GM19043 (cell line): ENCODE measurements around the gene CNNM3.

Experiments
- ATAC-seq: cut with Tn5 transposase; IDR thresholded peaks from one replicate; pipeline ENCODE4 v1.9.1; 2021; ENCODE audit warnings: low read depth; ENCODE audit not compliant: unreplicated experiment

CNNM3 gene

DNA sequence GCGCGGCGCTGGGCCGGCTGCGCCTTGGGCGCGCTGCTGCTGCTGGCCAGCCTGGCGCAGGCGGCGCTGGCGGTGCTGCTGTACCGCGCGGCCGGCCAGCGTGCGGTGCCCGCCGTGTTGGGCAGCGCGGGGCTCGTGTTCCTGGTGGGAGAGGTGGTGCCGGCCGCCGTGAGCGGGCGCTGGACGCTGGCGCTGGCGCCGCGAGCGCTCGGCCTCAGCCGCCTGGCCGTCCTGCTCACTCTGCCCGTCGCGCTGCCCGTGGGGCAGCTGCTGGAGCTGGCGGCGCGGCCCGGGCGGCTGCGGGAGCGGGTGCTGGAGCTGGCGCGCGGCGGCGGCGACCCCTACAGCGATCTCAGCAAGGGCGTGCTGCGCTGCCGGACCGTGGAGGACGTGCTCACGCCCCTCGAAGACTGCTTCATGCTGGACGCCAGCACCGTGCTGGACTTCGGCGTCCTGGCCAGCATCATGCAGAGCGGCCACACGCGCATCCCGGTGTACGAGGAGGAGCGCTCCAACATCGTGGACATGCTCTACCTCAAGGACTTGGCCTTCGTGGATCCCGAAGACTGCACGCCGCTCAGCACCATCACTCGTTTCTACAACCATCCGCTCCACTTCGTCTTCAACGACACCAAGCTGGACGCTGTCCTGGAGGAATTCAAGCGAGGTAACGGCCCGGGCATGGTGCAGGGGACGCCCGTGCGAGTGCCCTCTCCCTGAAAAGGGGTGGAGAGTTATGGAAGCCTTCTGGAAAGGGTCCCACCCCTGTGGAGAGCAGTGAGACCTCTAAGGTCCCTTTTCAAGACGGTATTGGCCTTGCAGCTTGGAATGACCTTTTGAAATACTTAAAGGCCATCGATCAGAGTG, 1.0 kb downstream of the CNNM3 start:
- no peak for ATAC-seq

DNA sequence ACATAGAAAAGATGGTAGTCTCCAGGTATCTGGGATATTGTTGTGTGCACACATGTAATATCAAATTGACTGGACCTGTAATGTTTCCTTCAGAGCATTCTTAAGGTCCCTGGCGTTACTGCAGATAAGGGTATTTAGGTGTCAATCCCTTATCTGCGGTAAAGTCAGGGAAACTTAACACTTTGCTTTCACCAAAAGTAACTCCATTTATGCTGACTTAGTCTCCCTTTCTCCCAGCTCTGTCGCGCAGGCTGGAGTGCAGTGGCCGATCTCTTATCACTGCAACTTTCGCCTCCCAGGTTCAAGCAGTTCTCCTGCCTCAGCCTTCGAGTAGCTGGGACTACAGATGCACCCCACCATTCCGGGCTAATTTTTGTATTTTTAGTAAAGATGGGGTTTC, 1.8 kb downstream of the CNNM3 start:
- no peak for ATAC-seq

DNA sequence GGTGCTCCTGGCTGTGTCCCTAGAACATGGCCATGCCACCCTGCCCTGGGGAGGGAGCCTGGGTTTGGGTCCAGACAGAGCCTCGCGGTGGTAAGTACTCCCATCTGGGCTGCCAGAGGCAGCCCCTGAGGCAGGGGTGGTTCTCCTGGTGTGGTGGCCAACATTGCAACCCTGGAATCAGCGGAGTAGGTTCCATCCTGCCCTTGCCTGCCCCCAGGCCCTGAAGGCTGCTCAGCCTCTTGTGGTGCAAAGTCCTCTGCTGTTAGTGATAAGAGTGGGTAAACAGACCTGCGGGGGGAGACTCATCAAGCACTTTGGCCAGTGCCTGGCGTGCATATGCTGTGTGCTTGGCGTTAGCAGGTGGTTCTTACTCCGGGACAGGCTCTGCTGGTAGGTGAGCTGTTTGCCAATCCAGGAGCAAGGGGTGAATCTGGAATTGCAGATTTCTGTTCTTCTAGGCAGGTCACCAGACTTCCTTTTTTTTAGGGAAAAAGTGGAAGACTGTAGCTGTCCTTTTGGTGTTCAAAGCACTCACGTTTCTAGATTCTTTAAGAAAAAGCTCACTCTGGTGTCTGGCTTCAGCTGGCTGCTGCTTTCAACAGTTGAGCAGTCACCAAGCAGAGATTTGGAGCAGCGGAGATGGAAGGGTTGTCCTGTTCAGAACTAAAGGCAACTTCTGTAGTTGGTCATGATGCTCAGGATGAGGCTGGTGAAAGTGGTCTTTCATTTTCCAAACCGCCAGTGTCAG, 3.2 kb downstream of the CNNM3 start:
- ATAC-seq, result no peak

DNA sequence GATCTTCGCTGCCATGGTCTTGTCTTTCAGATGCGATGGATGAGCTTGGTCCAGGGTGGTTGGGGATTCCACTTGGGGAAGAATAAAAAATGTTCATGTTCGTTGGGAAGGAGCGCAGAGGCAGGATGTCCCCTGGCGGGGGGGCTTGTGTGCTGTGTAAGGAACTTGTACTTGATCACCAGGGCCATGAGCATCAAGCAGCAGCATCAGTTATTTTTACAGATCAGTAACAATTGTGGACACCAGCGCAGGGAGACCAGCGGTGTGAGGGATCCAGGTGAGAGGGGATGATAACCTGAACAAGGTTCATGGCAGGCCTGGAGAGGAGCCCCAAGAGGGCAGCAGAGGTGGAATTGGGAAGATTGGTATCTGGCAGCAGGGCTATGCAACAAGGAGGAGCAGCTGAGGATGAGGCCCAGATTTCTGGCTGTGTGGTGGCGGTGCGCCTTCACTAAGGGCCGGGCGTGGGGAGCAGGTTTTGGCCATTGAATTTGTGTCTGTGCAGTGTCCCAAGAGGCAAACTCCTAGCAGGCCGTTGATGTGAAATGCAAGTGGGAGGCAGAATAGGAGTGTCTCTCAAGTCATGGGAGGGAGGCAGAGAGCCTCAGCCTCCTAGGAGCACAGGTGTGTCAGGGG, 3.9 kb downstream of the CNNM3 start:
- no peak for ATAC-seq

DNA sequence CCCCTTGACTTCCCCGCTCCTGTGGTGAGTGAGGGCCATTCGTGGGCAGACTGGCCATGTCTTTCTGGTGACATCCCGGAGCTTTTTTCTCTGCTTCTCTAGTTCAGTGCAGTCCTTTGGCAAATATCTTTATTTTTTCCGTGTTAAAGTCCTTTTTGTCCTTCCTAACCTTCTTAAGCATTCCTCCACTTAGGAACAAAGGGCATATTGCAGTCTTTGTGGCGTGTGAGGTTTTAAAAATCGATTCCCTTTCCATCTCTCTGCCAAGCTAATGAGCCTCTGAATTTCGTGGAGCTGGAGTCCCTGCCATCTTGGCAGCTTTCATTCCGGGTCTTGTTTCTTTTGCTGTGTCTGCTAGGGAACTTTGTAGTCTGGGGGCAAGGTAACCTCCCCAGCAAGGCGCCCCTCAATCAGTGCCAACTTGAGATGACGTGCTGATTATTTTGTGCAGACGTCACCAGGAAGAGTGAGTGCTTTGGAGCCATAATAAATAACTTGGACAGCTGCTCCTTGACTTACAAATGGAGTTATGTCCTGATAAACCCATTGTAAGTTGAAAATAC, 5.1 kb downstream of the CNNM3 start:
- ATAC-seq, result no peak

- ATAC-seq, result no peak
These were observed 6.7 kb downstream of the CNNM3 start for GRCh38 chr2:96822786-96823185.

DNA sequence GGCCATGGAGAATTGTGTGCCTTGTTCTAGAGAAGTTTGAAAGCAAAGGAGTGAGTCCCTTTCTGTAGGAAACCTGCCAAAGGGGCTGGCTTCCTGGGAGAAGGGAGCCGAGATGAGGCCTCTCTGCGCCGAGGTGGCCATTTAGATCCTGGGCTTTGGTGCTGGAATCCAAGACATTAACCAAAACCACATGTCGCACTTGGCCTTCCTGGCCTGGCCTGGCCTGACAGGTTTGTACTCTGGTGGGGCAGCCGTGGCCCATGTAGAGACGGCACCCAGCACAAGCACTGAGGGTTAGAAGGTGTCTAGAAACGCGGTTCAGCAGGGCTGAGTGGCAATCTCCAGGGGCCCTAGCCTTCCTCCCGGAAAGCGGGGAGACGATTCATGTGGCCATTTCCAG, 7.1 kb downstream of the CNNM3 start:
- no peak for ATAC-seq

DNA sequence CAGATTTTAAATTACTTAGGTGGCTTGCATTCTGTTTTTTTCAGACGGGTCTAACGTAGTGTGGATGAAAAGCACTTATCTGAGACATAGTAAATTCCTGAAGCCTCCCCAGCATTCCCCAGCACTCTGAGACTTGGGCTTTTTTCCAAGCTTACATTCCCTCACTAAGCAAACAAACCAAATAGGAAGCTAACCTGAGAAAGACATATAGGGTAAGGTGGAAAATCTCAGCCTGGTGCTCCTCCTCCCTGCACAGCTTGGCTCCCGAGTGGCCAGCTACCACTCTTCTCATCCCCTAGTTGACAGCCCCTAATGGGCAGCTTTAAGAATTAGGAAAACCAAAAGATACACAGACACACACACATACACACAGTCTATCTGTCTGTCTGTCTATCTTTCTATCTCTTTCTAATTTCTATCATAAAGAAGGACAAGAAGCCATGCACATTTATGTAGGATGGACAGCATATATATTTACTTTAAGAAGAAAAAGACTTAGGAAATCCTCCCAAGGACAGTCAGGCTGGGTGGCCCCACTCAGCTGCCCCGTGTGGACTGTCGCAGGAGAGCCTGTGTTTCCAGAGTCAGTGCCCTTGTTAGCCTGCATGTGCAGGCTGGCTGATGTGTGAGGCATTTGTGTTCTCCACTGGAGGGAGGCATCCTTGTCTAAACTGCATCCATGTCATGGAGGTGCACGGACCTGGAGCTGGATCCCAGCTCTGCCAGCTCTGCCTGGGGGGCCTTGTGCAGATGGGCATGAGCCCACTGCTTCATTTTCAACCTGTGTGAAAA, 8.2 kb downstream of the CNNM3 start:
- no peak for ATAC-seq

- ATAC-seq, result no peak
These were observed 9.0 kb downstream of the CNNM3 start for GRCh38 chr2:96825057-96825456.

- no peak for ATAC-seq
These were observed 10.6 kb downstream of the CNNM3 start for GRCh38 chr2:96826546-96827278.

GRCh38 chr2:96828436-96828835, 12.4 kb downstream of the CNNM3 start:
- ATAC-seq, result no peak

DNA sequence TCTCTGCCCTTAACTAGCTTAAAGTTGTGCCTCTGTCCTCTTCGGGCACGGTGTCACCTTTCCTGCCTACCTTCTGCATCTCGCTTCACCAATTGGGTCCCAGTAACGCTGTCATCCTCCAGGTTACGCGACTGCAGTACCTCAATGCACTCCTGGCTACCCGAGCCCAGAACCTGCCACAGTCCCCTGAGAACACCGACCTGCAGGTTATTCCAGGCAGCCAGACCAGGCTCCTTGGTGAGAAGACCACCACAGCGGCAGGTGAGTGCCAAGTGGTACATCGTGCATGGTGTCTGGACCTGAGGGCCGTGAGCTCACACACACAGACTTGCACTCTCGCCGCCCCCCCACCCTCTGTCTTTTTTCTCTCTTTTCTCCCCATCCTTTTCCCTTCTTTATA, 12.8 kb downstream of the CNNM3 start:
- no peak for ATAC-seq

GRCh38 chr2:96830044-96830562, 14.0 kb downstream of the CNNM3 start:
- no peak for ATAC-seq

GRCh38 chr2:96831679-96832078, 15.6 kb downstream of the CNNM3 start:
- no peak for ATAC-seq

DNA sequence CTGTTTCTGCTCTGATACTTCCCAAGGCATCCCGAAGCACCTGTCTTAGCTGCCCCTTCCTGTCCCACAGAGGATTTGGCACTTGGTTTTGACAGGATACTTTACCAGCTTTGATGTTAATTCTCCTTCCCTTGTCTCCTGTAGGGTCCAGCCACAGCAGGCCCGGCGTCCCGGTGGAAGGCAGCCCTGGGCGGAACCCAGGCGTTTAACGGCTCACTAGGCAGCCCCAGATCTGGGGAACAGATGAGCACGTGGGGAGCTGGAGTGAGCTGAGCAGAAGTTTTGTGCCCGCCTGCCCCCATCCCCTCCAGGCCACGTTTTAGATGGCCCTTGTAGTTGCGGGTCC, 16.3 kb downstream of the CNNM3 start:
- ATAC-seq, result no peak

DNA sequence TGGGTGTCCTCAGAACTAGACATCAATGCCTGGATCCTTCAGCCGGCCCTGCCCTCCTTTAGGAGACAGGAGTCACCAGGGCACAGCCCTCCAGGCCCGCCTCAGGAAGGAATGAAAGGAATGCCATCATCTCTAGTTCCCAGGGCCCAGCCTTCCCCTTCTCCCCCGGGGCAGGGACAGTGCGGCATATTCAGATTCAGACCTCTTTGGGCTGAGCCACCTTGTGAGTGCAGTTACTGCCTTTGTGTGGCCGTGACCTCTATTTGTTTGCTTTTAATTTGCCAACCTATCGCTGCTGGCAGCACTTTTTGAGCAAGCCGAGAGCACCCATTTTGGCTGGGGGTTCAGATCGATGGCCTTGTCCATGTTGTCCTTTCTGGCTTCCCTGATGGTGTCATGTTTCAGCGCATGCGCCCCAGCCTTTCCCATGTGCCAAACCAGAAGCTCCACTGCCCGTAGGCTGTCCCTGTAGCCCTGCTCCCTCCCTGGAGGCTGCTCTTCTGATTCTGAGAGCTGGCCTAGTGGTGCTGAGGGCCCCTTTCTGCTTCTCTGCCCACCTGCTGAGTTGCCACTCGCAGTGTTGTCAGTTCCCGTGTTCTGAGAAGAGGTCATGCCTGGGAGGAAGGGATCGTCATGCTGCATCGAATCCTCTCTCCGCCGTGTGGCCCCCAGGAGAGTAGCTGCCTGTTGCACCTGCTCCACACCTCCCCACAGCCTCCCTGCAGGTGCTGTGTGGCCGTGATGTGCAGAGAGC, 16.9 kb downstream of the CNNM3 start:
- ATAC-seq, result no peak

GRCh38 chr2:96835830-96836229, 19.8 kb downstream of the CNNM3 start:
- ATAC-seq, result no peak

DNA sequence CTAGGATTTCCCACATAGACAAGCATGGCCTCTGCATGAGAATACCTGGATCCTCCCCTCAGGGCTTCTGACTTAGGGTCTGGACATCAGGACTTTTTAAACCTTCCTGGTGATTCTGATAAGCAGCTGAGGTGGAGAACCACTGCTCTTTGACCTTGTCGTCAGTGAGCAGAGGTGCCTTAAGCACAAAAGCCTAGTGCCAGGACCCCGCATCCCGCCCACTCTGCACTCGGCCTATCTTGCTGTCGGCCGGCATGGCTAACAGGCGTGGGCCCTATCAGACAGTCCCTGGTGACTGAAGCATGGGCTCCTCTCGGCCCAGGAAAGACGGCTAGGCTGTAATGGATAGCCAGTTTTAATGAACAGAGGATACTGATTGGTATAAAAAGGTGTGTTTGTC, 21.5 kb downstream of the CNNM3 start:
- no peak for ATAC-seq
